GM12864 (cell line): ENCODE measurements around the gene CHST13.

Experiments used
- DNase-seq: peaks from one replicate; pipeline ENCODE4 v3.0.0-alpha.2; 2011; ENCODE audit warnings: low read depth
- H3K4me3 ChIP-seq: 2 replicates; pipeline ENCODE4 v1.5.1; 2011; ENCODE audit warnings: mild to moderate bottlenecking, low read depth, low read length, control low read depth
- TF ChIP-seq, protein P1 (sequence below): IDR thresholded peaks from 2 replicates; pipeline ENCODE4 v1.5.1; 2011; ENCODE audit warnings: low read depth, mild to moderate bottlenecking, moderate library complexity, low read length, control low read depth, inconsistent platforms; ENCODE audit errors: missing control alignments

The CHST13 gene

GRCh38 chr3:126494204-126494969 lies 29.6 kb upstream of the CHST13 start:
- no peak overlapping the region for H3K4me3 ChIP-seq
- TF ChIP-seq, protein P1, sequence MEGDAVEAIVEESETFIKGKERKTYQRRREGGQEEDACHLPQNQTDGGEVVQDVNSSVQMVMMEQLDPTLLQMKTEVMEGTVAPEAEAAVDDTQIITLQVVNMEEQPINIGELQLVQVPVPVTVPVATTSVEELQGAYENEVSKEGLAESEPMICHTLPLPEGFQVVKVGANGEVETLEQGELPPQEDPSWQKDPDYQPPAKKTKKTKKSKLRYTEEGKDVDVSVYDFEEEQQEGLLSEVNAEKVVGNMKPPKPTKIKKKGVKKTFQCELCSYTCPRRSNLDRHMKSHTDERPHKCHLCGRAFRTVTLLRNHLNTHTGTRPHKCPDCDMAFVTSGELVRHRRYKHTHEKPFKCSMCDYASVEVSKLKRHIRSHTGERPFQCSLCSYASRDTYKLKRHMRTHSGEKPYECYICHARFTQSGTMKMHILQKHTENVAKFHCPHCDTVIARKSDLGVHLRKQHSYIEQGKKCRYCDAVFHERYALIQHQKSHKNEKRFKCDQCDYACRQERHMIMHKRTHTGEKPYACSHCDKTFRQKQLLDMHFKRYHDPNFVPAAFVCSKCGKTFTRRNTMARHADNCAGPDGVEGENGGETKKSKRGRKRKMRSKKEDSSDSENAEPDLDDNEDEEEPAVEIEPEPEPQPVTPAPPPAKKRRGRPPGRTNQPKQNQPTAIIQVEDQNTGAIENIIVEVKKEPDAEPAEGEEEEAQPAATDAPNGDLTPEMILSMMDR = no peak
- no peak for DNase-seq

DNA sequence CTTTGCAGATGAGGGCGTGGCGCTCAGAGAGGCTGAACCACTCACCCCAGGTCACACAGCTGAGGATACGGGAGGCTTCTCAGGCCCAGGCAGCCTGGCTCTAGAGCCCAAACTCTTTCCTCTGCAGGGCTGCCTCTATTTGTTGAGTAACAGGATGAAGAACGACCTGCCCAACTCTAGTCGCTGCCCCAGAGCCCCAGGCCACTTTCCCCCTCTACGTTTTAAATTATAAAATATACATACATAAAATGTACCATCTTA lies 29.1 kb upstream of the CHST13 start:
- TF ChIP-seq, protein P1 = no peak
- no peak overlapping the region for H3K4me3 ChIP-seq

GRCh38 chr3:126495786-126496185 lies 28.2 kb upstream of the CHST13 start:
- no peak overlapping the region for H3K4me3 ChIP-seq
- DNase-seq = no peak
- TF ChIP-seq, protein P1 = no peak

More for the DNA sequence above, 29.1 kb upstream of the CHST13 start:
- no peak for DNase-seq

DNA sequence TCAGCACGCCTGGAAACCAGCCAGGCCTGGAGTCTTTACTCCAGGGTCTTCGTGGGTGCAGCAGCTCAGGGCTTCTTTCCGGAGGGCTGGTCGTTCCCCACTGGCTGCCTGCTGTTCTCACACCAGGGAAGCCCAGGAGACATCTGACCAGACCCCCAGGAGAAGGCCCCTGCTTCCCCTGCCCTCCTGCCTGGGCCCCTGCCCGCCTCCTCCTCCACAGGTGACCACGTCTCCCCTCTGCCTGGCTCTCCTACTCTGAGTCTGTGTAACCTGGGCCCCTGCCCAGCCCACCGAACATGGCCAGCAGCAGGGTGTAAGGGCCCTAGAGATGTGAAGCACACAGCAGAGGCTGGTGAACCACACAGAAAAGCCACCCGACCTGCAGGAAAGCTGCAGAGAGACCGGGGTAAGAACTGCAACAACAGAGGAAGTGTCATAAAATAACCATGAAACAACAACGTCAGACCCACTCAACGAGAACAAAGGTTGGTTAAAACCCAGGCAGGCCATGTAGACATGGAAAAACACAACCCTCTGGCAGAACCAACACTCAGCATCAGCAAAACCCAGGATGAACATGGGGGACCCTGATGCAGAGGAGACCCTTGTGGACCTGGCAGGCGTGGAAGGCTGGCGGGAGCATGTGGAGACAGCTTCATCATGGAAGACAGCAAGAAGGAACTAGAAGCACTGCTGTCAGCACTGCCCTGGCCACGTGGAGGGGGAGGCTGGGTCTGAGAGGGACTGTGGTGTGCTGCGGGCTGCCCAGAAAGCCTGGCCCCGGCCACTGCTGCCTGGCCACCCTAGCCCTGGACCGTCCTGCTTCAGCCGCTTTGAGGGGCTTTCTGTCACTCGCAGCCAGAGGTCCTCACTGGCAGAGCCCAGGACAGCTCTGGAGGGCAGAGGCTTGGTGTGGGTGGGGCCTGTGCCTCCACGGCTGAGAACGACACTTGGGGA lies 26.8 kb upstream of the CHST13 start:
- TF ChIP-seq, protein P1 = no peak
- no peak overlapping the region for H3K4me3 ChIP-seq
- no peak for DNase-seq

GRCh38 chr3:126497956-126498355 lies 26.0 kb upstream of the CHST13 start:
- no peak overlapping the region for H3K4me3 ChIP-seq
- TF ChIP-seq, protein P1 = no peak
- no peak for DNase-seq

GRCh38 chr3:126498461-126498860 lies 25.5 kb upstream of the CHST13 start:
- no peak overlapping the region for H3K4me3 ChIP-seq
- no peak for DNase-seq
- TF ChIP-seq, protein P1 = no peak
